NCI-H510A treated with DMSO at 0.1 percent for 48 hours (cell line): ENCODE results near the gene TBC1D21.

ENCODE experiments used
- DNase-seq: peaks from one replicate; lab custom pipeline; 2025; lab: John Stamatoyannopoulos, UW

The TBC1D21 gene, protein sequence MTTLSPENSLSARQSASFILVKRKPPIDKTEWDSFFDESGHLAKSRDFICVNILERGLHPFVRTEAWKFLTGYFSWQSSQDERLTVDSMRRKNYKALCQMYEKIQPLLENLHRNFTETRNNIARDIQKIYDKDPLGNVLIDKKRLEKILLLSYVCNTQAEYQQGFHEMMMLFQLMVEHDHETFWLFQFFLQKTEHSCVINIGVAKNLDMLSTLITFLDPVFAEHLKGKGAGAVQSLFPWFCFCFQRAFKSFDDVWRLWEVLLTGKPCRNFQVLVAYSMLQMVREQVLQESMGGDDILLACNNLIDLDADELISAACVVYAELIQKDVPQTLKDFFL

DNA sequence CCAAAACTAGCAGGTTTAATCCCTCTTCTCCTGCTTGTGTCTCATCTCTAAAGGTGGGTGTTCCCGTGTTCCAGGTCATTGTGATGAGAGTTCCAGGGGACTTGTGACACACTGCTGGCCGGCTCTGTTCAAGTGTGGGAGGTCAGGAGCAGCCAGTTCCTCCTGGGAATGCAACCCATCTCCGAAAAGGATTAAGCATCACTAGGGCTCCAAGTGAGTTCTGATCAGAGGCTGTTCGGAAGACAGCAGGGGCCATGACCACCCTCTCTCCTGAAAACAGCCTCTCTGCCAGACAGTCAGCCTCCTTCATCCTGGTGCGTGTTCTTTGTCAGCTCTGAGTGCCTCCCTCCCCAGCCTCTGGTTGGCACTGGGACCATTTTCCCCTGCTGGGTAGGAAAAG lies at the start of gene TBC1D21:
Gene TBC1D21 (plus strand): TSS at position 109 of the 400 bp plus-strand sequence. CDS start 146 bp downstream, at position 255.
- DNase-seq, result no peak

DNA sequence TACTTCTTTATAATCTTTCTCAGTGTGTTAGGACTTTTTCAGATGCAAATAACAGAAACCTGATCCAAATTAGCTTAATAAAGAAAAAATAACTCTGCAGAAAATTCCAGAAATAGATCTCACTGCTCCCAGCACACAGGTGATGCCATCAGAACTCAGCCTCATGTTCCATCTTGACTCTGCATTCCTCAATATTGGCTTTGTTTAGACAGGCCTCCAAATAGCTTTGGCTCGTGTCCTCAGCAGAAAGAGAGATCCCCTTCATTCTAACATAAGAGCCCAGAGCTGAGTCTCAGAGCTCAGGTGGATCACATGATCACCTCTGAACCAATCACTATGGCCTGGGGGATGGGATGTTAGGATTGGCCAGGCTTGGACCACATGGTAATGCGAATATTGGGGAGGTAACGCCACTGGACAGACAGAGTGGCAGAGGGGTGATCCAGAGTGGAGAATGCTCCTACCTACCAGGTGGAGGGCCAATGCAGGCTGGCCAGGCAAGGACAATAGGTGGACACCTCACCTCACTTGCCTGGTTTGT lies 46.6 kb upstream of the TBC1D21 start:
- DNase-seq, result no peak

DNA sequence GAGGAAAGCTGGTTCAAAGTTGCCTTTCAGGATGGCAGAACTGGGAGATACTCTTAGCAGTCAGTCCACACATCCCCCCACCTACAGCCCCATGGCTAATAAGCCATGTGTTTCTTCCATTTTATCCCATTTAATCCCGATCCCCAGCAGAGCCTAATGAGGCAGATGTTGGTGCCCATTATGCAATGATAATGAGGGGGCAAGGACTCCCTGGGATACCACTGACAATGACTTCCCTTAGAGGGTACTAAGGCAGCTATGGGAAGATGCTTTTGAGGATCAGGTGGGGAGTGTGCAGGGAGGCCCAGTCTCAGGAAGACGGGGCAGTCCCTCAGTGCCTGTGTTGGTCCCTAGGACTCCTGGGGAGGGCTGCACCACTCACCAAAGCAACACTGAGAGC lies 43.8 kb upstream of the TBC1D21 start:
- no peak for DNase-seq

DNA sequence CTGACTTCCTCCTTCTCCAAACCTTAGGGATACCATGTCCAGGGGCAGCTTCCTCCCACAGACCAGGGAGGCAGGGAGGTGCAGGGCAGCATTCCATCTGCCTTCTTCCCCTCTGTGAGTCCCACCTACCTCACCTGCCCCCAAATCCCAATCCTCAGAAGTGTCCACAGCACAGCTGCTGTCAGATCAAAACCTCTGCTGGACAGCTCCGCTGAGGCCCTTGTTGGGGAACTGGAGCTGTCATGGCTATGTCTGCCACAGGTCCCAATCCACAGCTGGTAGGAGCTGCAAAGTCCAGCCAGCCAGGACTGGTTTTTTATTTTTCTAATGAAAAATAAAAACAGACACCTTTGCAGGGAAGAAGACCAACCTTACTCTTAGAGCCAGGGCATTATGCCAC lies 40.7 kb upstream of the TBC1D21 start:
- DNase-seq, result no peak

DNA sequence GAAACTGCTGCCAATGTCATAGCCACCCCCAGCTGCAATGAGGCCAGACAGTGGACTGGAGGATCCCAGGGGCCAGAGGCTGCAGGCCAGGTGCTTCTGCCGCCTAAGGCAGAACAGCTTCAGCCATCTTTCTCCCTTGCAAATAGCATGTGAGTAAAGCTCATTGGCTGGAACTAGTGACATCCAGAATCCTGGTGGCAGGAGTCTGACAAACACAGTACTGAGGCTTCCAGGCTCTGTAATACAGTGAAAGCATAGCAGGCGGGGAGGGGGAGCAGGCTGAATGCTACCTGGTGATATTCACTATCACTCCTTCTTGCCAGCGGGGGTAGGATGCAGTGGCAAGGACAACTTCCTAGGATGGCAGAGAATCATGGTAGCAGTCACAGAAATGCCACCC lies 36.5 kb upstream of the TBC1D21 start:
- no peak for DNase-seq

DNA sequence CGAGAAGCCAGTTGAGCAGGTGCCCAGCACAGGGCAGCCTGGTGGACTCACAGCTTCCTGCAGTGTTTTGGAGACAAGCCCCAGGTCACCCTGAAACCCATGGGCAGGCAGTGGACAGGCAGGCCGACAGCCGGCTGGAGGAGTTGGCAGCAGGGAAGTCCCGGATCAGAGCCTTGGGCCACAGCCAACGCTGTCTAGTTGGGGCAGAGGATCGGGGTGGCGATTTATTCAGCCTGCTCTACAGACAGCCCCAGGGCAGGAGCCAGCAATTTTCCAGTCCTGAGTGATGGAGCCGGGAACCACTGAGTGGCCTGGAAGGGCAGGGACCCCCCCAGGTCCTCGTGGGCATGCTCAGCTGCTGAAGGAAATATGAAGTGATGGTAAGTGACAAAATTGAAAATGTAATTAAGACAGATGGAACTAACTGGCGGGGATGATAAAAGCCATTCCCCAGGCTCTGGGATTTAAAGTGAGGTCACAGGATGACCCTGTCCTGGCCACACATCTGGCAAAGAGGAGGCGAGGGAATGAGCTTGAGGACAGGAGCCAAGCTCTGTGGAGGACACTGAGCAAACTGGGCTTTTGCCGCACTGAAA lies 34.4 kb upstream of the TBC1D21 start:
- no peak for DNase-seq

DNA sequence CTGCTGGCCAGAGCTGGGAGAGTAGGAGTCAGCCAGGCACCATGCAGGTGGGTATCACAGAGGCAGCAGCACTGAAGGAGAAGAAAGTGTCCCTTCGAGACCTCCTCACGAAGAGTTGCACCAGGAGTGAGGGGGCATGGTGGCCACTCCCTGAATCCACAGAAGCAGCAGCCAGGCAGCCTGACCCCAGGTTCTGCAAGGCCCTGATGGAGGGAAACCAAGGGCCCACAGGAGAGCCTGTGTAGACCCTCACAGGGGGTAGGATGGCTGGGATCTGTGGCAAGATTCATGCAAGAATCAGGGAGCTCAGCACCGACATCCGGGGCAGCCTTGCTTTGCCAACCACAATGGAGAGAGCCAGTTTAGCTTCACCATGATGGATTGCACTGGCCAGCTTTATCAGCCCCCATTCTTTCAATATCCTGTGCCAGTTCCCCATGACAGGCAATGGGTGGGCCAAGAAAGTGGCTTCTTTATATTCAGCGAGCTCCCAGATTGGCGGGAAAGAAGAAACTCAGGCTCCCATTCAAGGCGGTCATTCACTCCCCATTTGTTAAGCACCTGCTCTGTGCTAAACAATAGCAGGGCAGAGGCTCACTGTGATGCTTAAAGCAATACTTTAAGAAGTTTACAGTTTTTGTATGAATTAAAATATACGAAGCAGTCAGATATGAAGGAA lies 33.5 kb upstream of the TBC1D21 start:
- DNase-seq, result no peak

DNA sequence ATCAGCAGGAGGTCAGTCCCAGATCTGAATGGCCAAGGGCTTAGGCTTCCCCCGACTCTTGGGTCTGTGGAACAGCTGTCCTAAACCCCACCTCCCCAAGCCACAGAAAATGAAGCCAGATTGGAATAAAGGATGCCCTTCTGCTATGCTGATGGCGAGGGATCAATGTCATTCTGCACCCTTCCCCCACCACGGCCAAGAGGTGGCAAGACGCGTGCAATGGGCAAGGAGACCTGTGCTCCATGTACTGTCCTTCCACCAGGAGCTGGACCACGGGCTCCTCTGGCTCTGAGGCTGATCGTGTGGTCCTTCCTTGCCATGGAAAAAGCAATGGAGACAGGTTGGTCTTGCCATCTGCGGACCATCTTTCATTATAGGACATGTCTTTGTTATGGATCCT lies 32.6 kb upstream of the TBC1D21 start:
- DNase-seq, result no peak

DNA sequence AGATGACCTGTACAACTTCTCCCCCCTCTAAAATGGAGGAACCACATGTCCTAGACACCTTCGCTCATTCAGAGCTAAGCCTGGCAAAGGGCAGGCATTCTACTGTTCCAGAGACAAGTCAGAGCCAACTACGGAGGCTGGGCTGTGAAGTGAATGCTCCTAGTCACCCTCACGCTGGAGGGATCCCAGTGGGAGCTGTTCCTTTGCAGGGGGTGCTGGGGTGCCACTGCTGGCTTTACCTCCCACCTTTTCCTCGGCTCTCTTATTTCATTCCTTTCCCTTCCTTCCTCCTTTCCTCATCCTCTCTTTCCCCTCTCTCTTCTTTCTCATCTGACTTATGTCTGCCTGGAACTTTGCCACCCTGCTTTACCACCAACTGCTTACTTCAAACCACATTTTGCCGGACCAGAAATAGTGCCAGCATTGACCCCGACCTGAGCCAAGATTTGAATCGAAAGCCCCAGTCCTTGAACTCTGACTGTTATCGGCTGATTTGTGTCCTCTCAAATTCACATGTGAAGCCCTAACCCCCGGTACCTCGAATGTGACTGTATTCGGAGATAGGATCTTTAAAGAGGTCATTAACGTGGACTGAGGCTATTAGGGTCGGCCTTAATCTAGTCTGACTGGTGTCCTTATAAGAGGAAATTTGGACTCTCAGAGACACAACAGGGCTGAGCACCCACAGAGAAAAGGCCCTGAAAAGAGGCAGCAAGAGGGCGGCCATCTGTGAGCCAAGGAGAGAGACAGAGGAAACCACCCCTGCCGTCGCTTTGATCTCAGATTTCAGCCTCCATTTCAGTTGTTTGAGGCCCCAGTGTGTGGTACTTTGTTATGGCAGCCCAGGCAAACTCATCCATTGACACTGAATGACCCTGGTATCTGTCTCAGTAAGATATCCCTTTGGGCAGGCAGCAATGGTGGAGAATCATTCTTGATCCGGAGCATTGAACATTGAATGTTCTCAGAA lies 31.3 kb upstream of the TBC1D21 start:
- DNase-seq, result no peak

DNA sequence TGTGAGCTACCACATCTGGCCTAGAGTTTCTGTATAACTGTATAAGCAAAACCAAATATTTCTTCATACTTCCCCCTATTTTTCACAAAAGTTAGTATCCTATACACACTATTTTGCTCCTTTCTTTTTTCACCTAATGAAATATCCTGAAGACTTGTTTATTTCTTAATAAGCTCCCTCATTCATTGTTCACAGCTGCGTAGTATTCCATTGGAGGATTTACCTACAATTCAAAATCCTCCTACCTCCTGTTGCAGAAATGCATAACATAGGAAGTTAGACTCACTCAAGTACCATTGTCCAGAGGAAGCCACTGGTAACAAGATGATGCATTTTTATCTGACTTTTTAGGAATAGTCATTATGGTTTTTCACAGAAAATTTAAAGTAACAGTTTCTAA lies 29.6 kb upstream of the TBC1D21 start:
- DNase-seq, result no peak

DNA sequence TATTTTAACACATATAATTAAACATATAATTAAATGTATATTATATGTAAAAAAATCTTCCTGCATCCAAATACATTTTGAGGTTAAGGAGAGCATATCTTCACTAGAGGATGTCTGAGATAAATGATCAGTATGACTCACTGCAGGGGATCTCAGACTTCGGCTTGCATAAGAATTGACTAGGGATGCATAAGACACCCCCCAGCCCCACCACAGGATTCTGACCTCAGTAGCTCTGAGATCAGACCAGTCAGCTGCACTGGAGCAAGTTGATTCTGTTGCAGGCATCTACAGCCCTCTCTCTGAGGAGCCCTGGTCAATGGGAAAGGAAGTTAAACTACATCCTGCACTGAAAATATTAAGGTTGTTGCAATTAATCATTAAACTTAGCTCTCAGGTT lies 29.0 kb upstream of the TBC1D21 start:
- DNase-seq, result no peak

DNA sequence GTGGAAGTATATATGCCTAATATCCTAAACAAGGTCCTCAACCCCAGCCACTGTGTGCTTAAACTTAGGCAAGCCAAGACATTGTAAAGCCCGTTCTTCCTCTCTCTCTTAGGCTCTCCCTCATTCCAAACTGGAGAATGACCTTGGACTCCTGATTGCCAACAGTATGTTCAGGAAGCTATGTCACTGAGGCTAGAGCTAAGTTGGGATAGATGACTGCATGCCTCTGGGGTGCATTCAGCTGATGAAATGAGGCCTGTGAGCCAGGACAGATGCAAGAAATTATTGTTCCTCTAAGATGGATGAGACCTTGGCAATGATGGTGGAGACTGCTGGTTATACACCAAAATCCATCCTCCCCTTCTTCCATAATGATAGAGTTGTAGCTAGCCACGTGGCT lies 27.9 kb upstream of the TBC1D21 start:
- no peak for DNase-seq

DNA sequence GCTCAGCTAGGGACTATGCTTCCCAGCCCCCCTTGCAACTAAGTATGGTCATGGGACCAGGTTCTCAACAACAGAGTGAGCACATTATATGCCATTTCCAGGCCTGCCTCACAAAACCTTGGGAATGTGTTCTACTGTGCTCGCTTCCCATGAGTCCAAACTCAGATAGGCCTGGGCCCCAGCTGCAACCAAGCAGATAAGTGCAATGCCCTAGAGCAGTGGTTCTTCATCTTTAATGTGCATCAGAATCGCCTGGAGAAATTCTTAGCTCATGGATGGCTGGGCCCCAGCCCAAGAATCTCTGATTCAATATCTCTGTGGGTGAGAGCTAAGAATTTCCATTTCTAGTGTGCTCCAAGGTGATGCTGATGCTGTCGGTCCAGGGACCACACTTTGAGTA lies 27.5 kb upstream of the TBC1D21 start:
- no peak for DNase-seq

DNA sequence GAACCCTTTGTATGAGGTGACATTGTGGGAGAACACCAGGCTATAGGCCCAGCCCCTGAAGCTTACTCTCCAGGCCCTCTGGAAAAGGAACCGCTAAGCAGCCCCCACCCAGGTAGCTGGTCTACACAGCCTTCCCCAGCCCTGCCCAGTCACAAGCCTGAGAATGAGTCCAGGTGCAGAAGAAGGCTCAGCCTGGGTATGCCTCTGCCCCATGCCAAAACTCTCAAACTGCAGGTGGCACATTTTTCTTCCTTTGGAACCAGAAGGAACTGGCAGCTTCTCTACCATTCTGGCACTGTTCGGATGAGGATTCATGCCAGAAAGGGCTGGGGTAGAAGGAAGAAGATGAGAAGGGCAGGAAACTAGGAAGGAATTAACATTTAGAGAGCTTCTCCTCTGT lies 23.7 kb upstream of the TBC1D21 start:
- no peak for DNase-seq

DNA sequence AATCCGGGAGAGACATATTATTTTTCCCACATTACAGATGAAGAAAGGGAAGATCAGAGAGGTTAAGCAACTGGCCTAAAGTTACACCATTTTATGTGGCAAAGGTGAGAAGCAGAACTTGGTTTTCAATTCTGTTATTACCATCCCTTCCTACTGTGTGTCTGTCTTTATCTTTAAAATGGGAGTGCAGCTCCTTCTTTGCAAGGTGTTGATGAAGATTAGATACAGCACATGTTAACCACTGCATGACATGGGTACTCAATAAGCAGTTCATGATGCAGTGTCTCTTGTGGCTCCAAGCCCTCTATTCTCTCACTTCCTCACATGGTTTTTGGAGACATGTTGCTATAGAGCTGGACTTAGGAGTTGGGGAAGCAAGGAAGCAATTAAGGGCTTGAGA lies 23.1 kb upstream of the TBC1D21 start:
- DNase-seq, result no peak

DNA sequence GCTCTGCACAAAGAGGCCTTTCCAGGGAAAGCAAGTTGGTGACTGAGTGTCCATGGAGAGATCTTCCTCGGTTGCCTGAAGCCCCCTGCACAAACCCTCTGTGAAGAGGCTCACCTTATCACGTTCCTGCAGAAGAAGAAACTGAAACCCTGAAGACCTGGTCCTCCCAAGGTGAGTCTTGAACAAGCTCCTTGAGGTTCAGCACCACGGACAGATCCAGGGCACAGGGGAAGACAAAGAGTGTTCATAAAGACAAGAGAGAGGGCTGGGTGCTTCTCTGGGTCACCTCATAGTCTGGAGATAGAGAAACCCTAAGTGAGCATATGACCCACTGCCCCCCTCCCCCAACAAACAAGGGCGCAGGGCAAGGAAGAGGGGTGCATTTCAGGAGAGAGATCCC lies 21.7 kb upstream of the TBC1D21 start:
- DNase-seq, result no peak

DNA sequence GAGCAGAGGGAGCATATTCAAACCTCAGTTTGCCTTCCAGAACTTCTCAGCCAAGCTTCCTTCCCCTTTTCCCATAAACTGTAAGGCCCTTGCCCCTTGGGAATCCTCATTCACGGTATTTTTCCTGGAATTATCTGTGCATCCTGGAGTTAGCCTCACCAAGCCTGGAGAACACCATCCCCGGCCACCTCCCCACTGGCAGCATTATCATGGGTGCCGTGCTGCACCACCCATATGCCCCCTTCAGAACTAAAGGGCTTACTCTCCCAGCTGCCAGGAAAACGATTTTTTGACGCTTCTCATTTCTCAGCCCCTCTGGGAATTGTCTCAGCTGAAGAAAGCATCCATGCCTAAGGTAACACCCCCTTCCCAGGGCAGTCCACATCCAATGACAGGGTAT lies 20.9 kb upstream of the TBC1D21 start:
- no peak for DNase-seq

DNA sequence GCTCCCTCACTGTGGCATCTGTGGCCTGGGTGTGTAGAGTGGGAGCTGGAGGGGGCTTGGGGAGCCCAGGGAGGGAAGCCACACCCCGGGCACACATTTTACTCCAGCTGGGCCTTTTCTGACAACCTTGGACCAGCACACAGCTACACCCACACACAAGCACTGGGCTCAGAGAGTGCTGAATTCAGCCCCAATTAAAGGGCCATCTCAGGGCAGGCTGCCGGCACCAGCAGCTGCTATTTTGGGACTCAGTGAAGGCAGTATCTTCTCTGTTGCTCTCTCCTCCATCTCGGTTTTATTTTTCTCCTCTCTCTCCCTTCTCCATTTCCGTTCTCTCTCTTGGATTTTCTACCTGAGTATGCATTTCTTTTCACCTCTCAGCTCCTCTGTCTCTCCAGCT lies 19.1 kb upstream of the TBC1D21 start:
- no peak for DNase-seq

DNA sequence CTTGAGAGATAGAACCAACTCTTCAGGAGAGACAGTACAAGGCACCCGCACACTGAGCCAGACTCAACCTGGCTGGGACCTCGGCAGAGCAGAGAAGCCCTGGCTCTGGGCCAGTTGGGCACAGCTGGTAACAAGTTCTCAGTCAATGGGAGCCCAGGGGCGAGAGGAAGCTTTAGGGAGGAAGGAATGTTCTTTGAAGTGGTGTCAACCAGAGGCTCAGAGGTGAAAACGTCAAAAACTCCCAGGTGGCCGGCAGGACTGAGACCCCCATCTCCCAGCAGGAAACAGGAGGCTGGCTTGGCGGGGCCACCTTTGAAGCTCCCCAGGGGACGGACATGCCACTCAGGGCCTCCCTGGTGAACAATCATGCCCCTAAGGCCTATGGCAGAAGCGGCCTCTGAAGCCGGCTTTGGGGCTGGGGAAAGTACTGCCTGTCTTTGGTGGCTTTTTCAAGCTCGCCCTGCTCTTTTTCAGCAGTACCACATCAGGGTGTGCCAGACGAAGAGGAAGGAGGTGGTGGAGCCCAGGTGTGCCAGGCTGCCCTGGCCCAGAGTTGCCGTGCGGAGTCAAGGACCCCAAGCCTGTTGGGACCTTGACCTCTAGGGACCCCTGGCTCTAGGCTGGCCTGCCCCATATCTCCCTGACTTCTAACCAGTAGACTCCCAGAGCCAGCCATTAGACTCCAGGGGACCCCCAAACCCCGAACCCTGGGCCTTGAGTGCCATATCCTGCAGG lies 16.7 kb upstream of the TBC1D21 start:
- DNase-seq, result no peak

DNA sequence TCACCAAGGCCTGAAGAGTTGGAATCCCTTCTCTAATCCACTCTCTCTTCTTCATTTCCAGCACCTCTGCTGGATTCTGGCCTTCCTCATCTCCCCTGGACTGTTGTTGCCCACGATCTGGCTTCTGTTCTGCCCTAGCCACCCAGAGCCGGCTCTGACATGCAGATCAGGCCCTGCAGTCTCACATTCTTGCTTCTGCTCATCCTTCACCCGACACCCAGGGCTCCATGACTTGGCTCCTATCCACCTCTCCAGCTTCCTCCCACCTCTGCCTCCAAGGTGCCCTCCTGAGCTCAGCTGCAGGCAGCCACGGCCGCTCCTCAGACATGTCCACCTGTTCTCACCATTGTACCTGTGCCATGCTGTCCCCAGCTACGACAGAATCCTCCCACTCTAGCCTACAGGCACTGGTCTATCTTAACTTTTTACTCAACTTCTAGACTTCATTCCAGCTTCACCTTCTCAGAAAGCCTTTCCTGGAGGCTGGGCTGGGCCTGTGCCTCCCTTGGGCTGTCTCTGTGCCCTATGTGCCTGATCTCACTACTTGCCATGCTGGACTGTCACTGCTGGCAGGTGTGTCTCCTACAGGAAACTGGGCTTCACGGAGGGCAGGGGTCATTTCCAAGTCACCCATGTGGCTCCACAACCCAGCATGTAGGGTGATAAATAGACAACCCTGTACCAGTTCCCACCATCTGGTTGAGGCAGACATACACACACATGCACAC lies 16.0 kb upstream of the TBC1D21 start:
- no peak for DNase-seq

DNA sequence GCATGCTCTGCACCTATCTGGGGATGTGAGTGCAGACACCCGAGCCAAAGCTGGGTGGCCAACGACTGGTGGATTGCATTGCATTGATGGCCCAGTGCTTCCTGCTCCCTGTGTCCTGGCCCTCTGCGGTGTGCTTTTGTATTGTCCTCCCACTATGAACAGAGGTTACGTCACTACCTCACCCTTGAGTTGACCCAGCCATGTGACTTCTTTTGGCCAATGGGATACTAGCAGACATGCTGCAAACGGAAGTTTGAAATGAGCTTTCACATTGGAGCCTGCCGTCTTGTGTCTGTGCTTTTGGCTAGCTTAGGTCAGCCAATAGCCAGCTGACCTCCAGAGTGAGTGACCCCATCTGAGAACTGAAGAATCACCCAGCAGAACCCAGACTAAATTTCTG lies 15.3 kb upstream of the TBC1D21 start:
- DNase-seq, result no peak
